Daoy (cell line): ENCODE results near the gene RASEF. TPM values are rescaled to one million over a fixed set of nuclear protein-coding genes. Genes with fewer than 3 reads are reported as not detected.
"Not testable (repeated sequence)": the region's sequence is repeated elsewhere in the genome, so short reads cannot be mapped to it uniquely, and the experiment has no call there.

Experiments used
- DNase-seq: peaks from one replicate; pipeline ENCODE4 v3.0.0-alpha.2; 2015; ENCODE audit warnings: low read depth
- total RNA-seq: library from RNA; depleted of rRNA; stranded (reverse); fragments of >200 nt; shearing (Covaris generic); gene quantifications from 2 replicates; pipeline ENCODE4 v1.2.3, GENCODE V29; 2014; rRNA removed

The RASEF gene
- total RNA-seq: 7.4 and 9.2 TPM in 2 replicates

DNA sequence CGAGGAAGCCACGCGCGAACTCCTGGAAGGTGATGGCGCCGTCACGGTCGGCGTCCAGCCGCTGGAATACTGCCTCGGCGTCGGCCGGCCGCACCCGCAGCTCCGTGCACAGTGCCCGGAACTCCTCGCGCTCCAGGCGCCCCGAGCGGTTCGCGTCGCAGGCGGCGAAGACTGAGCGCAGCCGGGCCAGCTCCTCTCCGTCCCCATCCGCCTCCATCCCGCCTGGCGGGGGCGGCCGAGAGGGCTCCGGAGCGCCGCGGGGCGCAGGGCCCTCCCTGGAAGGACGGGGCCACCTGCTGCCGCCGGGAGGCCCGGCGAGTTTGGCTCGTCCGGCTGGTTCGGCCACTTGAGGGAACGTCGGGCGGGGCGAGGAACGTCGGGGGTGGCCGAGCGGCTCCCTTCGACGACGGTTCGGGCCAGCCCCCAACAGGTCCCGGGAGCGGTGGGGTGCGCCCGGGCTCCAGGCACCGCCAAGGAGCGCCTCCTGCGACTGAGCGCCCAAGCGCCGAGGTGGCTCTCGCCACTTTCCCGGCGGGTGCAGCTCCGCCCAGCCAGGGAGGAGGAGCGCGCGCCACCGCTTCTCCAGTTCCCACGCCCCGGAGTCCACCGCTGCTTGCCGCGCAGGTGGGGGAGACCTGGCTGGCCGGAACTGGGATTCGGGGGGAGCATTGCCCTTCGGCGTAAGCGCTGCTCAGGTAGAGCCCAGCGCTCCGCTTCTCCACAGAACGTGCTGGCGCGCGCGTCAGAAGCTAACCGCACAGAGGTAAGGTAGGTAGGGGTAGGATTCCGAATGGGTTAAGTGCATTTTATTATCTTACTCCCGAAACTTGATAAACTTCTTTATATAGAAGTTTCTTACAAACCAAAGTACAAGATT lies at the start of gene RASEF:
Gene RASEF (minus strand): TSS at position 492 of the 877 bp plus-strand sequence. CDS start 275 bp downstream, at position 217.
- DNase-seq: peak; percentile 80

DNA sequence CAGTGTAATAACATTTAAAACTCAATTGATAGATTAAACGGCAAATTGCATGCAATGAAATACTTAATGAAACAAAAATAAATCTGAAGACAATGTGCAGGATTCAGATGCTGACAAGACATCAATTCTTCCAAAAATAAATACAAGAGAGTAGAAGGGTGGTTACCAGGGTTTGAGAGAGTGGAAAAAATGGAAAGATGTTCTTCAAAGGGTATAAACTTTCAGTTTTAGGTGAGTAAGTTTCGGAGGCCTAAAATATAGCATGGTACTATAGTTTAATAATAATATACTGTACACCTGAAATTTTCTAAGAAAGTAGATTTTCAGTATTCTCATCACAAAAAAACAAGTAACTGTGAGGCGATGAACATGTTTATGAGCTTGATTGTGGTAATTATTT lies 48.2 kb upstream of the RASEF start:
- no peak for DNase-seq

- DNase-seq: no peak
Measured at GRCh38 chr9:83109296-83109695, 46.4 kb upstream of the RASEF start.

- DNase-seq: no peak
Measured at GRCh38 chr9:83108208-83108607, 45.3 kb upstream of the RASEF start.

DNA sequence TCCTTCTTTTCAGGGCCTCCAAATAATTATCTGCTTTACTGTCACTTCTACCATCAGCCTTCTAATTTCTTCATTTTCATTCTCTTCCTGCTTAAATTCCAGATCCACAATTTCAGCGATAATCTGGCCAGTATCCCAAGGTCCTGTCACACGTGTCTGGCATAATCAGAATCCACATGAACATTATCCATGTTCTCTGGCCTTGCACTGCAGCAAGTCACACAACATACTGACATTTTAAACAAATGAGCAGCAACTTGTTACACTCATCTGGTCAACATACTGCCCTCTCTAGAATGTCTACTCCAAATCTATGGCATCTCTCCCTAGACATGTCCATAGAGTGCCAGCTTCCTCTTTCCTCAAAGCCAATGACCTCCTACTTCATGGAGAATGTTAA lies 43.8 kb upstream of the RASEF start:
- no peak for DNase-seq

DNA sequence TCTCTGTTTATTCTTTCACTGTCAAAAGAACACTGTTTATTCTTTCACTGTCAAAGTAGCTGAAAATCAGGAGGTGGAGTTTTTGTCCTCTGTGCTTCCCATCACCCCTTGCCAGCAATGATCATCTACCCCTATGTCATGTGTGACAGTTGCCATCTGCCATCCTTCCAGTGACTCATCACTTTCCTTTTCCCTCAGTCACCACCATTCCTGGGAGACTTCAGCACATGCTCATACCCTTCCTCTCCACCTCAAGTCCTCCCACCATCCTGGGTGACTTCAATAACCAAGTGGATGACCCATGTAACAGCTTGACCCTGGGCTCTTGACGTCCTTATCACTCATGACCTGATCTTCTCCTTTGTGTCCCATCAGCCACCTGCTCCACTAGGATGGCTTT lies 43.3 kb upstream of the RASEF start:
- DNase-seq: peak; percentile 14

DNA sequence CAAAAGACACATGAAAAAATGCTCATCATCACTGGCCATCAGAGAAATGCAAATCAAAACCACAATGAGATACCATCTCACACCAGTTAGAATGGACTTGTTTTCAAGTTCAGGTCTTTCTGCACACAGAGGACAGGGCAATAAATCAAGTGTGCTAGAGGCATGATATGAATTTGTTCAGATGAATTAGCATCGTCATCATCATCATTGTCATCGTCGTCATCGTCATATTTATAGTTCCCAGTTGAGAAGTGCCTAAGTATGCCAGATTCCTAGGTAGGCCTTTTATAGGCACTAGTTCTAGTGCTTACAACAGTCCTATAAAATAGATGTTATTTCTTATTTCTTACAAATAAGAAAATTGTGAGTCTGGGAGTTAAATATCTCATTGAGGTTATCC lies 34.7 kb upstream of the RASEF start:
- DNase-seq: no peak

DNA sequence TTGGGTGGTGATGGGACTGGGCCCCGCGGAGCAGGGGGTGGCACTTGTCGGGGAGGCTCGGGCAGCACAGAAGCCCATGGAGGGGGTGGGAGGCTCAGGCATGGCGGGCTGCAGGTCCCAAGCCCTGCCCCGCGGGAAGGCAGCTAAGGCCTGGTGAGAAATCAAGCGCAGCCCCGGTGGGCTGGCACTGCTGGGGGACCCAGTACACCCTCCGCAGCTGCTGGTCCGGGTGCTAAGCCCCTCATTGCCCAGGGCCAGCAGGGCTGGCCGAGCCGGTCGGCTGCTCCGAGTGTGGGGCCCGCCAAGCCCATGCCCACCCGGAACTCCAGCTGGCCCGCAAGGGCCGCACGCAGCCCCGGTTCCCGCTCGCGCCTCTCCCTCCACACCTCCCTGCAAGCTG lies 30.4 kb upstream of the RASEF start:
- DNase-seq: not testable (repeated sequence)

- DNase-seq: no peak
Measured at GRCh38 chr9:83081846-83082245, 18.9 kb upstream of the RASEF start.

GRCh38 chr9:83081010-83081409 lies 18.1 kb upstream of the RASEF start:
- DNase-seq: no peak

DNA sequence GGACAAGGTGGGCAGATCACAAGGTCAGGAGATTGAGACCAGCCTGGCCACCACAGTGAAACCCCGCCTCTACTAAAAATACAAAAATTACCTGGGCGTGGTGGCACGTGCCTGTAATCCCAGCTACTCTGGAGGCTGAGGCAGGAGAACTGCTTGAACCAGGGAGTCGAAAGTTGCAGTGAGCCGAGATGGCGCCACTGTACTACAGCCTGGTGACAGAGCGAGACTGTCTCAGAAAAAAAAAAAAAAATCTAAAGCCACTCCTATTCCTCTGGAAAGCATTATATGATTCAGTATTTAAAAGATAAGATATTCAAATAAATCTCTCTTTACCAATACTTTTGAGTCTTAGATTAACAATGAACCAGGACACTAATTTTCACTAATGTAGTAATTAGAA lies 13.0 kb upstream of the RASEF start:
- not testable (repeated sequence) for DNase-seq

DNA sequence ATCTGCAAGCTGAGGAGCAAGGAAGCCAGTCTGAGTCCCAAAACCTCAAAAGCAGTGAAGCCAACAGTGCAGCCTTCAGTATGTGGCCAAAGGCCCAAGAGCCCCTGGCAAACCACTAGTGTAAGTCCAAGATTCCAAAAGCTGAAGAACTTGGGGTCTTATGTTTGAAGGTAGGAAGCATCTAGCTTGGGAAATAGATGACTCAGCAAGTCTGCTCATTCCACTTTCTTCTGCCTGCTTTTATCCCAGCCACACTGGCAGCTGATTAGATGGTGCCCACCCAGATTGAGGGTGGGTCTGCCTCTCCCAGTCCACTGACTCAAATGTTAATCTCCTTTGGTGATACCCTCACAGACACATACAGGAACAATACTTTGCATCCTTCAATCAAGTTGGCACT lies 9.6 kb upstream of the RASEF start:
- not testable (repeated sequence) for DNase-seq

GRCh38 chr9:83071626-83072025 lies 8.7 kb upstream of the RASEF start:
- no peak for DNase-seq

DNA sequence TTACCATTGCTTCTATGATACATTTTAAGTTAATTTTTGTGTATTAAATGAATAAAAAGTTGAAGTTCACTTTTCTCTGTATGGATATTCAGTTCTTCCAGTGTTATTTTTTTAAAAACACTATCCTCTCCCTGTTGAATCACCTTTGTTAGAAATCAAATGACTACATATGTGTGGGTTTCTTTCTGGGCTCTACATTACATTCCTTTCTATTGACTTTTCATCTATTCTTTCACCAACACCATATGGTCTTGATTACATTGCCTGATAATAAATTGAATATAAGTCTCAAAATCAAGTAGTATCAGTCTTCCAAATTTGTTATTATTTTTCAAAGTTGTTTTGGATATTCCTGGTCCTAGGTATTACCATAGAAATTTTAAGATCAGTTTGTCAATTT lies 7.3 kb upstream of the RASEF start:
- no peak for DNase-seq

GRCh38 chr9:83069651-83070050 lies 6.7 kb upstream of the RASEF start:
- no peak for DNase-seq

DNA sequence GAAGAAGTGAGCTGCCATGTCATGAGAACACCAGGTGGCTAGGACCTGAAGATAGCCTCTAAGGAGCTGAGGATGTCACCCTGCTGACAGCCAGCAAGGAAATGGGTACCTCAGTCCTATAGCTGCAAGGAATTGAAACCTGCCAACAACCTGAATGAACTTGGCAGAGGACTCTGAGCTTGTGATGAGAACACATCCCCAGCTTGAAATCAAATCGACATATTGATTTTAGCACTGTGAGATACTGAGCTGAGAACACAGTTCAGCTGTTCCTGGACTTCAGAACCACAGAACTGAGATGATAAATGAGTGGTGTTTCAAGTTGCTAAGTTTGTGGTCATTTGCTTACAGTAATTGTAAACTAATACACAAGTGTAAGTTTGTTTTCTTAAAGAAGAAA lies 5.5 kb upstream of the RASEF start:
- DNase-seq: no peak

- DNase-seq: no peak
Measured at GRCh38 chr9:83067579-83067978, 4.6 kb upstream of the RASEF start.

DNA sequence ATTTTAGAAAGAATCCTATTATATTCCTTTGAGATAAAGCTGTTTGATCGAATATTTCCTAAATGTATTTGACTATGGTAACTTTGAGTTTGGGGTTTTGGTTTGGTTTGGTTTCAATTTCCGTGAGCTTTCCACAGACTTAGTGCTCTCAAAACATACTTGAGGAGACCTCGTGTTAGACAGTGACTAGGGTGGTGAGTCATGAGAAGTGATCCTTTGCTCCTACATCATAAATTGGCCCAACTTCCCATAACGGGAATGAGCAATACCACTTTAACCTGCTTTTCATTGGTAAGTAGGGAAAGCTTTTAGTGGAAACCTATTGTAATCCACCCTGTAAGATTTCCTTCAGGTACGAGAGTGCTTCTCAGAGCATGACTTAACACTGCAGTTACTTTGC lies 3.8 kb upstream of the RASEF start:
- peak; percentile 91 for DNase-seq

GRCh38 chr9:83065233-83065632 lies 2.3 kb upstream of the RASEF start:
- peak; percentile 19 for DNase-seq

- DNase-seq: peak; percentile 67
Measured at GRCh38 chr9:83061990-83062650, 822 bp downstream of the RASEF start.

GRCh38 chr9:83061036-83061435 lies 1.9 kb downstream of the RASEF start:
- peak; percentile 70 for DNase-seq

GRCh38 chr9:83060556-83060955 lies 2.4 kb downstream of the RASEF start:
- peak; percentile 48 for DNase-seq

DNA sequence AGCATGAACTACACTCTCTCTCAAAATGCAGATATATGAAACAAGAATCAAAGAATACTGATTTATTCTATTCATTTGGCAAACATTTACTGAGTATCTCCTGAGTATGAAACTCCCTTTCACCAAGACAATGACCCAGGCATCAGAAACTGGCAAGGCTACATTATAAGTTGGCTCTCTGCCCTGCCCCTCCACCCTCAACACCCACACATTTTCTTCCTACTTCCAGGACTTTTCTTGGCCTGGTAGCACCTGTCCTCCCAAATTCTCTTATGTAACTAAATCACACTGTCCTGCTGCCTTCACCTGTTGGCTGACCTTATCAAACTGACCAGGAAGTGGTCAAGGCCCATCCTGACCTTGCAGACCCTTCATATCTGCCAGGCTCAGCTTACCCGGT lies 3.5 kb downstream of the RASEF start:
- no peak for DNase-seq
